ENCODE measurements around the gene LUZP2. TPM values are rescaled to one million over a fixed set of nuclear protein-coding genes. Genes with fewer than 3 reads are reported as not detected.

Gene LUZP2
- total RNA-seq, 1 donor from 2014 or later: 0.96 TPM

DNA sequence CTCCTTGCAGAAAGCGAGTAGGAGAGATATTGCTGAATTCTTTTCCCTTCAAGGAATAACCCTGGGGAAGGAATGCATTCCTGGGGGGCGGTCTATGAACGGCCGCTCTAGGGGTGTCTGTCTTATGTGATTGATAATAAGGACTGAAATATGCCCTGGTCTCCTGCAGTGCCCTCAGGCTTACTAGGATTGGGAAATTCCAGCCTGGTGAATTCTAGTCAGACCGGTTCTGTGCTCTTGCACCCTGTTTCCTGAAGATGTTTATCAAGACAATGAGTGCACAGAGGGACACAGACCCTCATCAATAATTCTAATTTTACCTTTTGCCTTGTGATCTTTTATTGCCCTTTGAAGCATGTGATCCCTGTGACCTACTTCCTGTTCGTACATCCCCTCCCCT is 140.7 kb downstream of the LUZP2 start:
- no peaks in the 10 kb centered on the region for H3K36me3 Mint-ChIP-seq (ENCODE audit: unreplicated experiment)
- H3K4me1 Mint-ChIP-seq (ENCODE audit: low read depth, unreplicated experiment): no peaks in the 10 kb centered on the region
- no peak overlapping the region for H3K27ac Mint-ChIP-seq (ENCODE audit: unreplicated experiment)
- TF ChIP-seq, protein P1, sequence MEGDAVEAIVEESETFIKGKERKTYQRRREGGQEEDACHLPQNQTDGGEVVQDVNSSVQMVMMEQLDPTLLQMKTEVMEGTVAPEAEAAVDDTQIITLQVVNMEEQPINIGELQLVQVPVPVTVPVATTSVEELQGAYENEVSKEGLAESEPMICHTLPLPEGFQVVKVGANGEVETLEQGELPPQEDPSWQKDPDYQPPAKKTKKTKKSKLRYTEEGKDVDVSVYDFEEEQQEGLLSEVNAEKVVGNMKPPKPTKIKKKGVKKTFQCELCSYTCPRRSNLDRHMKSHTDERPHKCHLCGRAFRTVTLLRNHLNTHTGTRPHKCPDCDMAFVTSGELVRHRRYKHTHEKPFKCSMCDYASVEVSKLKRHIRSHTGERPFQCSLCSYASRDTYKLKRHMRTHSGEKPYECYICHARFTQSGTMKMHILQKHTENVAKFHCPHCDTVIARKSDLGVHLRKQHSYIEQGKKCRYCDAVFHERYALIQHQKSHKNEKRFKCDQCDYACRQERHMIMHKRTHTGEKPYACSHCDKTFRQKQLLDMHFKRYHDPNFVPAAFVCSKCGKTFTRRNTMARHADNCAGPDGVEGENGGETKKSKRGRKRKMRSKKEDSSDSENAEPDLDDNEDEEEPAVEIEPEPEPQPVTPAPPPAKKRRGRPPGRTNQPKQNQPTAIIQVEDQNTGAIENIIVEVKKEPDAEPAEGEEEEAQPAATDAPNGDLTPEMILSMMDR (IDR thresholded peaks at IDR 0.05; ENCODE audit: partially characterized antibody, unreplicated experiment): no peak
- H3K27me3 Mint-ChIP-seq (ENCODE audit: unreplicated experiment): peaks cover 2% of the 10 kb centered on the region
- DNase-seq: no peak
- H3K4me3 Mint-ChIP-seq (ENCODE audit: unreplicated experiment): no peak overlapping the region
- H3K9me3 Mint-ChIP-seq (ENCODE audit: unreplicated experiment): peaks cover under 1% of the 10 kb centered on the region

DNA sequence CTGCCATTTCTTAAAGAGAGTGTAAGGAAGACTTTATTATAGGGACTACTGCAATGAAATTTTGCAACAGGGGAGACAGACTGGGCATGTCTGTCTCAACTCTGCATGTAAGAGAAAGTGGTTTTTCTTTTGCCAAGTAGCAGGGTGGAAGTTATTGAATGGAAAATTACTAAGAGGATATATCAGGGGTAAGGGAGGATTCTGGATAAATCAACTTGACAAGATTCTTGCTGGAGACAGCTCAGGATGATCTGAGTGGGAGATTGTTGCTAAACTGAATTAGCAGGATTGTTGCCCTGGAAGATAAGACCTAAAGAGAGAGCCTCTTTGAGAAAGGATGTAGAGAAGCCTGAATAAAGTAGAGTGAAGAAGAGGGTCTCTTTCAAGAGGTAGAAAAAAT is 145.8 kb downstream of the LUZP2 start:
- Mint-ChIP-seq H3K27ac (ENCODE audit: unreplicated experiment) (no peak overlapping the region), H3K4me1 (ENCODE audit: low read depth, unreplicated experiment) (no peaks in the 10 kb centered on the region), H3K36me3 (ENCODE audit: unreplicated experiment) (no peaks in the 10 kb centered on the region), H3K9me3 (ENCODE audit: unreplicated experiment) (peaks cover 3% of the 10 kb centered on the region), H3K4me3 (ENCODE audit: unreplicated experiment) (no peak overlapping the region), H3K27me3 (ENCODE audit: unreplicated experiment) (peaks cover 2% of the 10 kb centered on the region)
- DNase-seq: no peak
- TF ChIP-seq, protein P1 (IDR thresholded peaks at IDR 0.05; ENCODE audit: partially characterized antibody, unreplicated experiment): no peak

GRCh38 chr11:24645563-24645962 is 148.7 kb downstream of the LUZP2 start:
- Mint-ChIP-seq H3K27me3 (ENCODE audit: unreplicated experiment) (no peaks in the 10 kb centered on the region), H3K9me3 (ENCODE audit: unreplicated experiment) (peaks cover 3% of the 10 kb centered on the region), H3K36me3 (ENCODE audit: unreplicated experiment) (no peaks in the 10 kb centered on the region), H3K4me3 (ENCODE audit: unreplicated experiment) (no peak overlapping the region), H3K27ac (ENCODE audit: unreplicated experiment) (no peak overlapping the region), H3K4me1 (ENCODE audit: low read depth, unreplicated experiment) (no peaks in the 10 kb centered on the region)
- DNase-seq: no peak
- TF ChIP-seq, protein P1 (IDR thresholded peaks at IDR 0.05; ENCODE audit: partially characterized antibody, unreplicated experiment): no peak

GRCh38 chr11:24651873-24652272 is 155.0 kb downstream of the LUZP2 start:
- H3K4me1 Mint-ChIP-seq (ENCODE audit: low read depth, unreplicated experiment): no peaks in the 10 kb centered on the region
- H3K4me3 Mint-ChIP-seq (ENCODE audit: unreplicated experiment): no peak overlapping the region
- H3K27me3 Mint-ChIP-seq (ENCODE audit: unreplicated experiment): no peaks in the 10 kb centered on the region
- no peak for DNase-seq
- no peaks in the 10 kb centered on the region for H3K36me3 Mint-ChIP-seq (ENCODE audit: unreplicated experiment)
- no peak overlapping the region for H3K27ac Mint-ChIP-seq (ENCODE audit: unreplicated experiment)
- TF ChIP-seq, protein P1 (IDR thresholded peaks at IDR 0.05; ENCODE audit: partially characterized antibody, unreplicated experiment): no peak
- peaks cover 1% of the 10 kb centered on the region for H3K9me3 Mint-ChIP-seq (ENCODE audit: unreplicated experiment)

GRCh38 chr11:24653901-24654300 is 157.0 kb downstream of the LUZP2 start:
- no peak for DNase-seq
- Mint-ChIP-seq H3K4me1 (ENCODE audit: low read depth, unreplicated experiment) (no peaks in the 10 kb centered on the region), H3K4me3 (ENCODE audit: unreplicated experiment) (no peak overlapping the region), H3K9me3 (ENCODE audit: unreplicated experiment) (no peaks in the 10 kb centered on the region), H3K27me3 (ENCODE audit: unreplicated experiment) (no peaks in the 10 kb centered on the region), H3K27ac (ENCODE audit: unreplicated experiment) (no peak overlapping the region), H3K36me3 (ENCODE audit: unreplicated experiment) (no peaks in the 10 kb centered on the region)
- TF ChIP-seq, protein P1 (IDR thresholded peaks at IDR 0.05; ENCODE audit: partially characterized antibody, unreplicated experiment): no peak
